GM12874 (cell line): Measurements from ENCODE around the gene HS6ST1.

ENCODE experiments used
- CTCF ChIP-seq: IDR thresholded peaks from 2 replicates; pipeline ENCODE4 v1.5.1; 2011; ENCODE audit warnings: low read depth, mild to moderate bottlenecking, control low read depth, low read length, moderate library complexity; ENCODE audit not compliant: insufficient read depth

HS6ST1 gene

GRCh38 chr2:128304715-128305554 lies 13.7 kb downstream of the HS6ST1 start:
- TF ChIP-seq CTCF, result no peak

DNA sequence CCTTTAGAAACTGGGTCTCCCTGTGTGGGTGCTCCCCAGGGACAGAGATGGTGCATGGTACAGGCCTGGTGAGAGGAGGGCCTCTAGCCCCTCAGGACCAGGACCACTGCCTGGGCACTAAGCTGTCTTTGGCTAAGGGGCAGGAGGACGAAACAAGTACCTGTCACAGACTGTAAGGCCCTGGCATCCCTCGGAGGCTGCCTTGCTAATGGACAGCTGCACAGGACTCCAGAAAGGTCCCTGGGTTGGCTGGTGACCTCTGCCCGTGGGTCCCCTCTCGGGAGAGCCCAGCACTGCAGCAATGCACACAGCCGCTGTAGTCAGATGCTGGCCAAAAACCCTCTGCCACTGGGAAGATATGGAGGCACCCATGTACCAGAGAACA lies 14.3 kb downstream of the HS6ST1 start:
- no peak for TF ChIP-seq CTCF

DNA sequence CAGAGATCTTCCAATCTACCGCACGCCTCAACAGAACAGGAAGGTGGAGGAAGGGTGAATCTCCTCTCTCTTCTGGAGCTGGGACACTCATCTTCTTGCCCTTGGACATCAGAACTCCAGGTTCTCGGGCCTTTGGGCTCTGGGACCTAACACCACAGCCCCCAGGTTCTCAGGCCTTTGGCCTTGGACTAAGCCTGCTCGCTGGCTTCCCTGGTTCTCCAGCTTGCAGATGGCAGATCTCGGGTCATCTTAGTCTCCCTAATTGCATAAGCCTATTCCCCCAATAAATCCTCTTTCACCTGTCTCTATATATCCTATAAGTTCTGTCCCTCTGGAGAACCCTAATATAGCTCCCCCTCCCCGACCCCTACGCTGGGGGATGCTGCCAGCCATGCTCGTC lies 14.8 kb downstream of the HS6ST1 start:
- TF ChIP-seq CTCF, result no peak

DNA sequence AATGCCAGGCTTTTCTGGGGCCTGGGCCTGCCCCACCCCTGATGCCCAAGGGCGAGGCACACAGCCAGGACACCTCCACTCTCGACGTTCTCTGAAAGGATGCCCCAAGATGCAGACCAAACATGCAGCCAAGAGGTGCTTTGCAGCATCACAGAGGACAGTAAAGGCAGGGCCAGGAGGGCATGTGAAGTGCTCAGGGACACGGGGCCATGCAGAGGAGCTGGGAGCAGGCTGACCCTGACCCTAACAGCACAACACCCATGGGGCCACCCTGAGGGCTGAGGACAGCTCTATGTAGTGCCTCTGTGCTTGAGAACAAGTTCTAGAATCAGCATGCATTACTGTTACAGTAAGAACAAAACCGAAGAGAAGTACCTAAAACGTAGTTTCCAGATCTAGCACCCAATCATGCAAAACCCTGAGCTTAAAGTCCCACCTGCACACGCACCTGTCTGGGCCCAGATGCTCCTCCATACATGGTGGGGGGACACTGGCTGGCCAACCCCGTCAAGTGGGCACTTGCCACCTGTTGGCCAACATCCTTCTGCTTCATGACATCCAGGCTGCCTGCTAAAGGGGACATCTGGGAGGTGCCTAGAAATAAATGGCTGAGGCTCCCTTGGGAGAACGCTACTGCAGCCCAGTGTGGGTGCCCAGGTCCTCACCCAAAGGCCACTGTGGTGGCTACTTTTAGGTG lies 15.4 kb downstream of the HS6ST1 start:
- no peak for TF ChIP-seq CTCF

DNA sequence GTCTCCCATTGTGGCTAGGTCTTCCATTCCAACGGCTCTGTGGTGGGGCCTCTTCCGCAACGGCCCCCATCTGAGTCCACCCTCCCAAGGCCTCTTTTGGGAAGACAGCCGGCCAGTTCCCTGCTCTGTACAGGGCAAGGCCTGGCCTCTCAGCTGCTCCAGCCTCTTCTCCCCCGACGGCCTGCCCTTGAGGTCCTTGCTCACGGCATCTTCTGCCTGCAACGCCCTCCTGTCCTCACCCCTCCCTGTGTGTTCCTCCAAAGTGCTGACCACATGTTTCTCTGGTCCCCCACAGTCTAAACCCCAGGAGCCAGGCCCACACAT lies 16.0 kb downstream of the HS6ST1 start:
- TF ChIP-seq CTCF, result no peak

DNA sequence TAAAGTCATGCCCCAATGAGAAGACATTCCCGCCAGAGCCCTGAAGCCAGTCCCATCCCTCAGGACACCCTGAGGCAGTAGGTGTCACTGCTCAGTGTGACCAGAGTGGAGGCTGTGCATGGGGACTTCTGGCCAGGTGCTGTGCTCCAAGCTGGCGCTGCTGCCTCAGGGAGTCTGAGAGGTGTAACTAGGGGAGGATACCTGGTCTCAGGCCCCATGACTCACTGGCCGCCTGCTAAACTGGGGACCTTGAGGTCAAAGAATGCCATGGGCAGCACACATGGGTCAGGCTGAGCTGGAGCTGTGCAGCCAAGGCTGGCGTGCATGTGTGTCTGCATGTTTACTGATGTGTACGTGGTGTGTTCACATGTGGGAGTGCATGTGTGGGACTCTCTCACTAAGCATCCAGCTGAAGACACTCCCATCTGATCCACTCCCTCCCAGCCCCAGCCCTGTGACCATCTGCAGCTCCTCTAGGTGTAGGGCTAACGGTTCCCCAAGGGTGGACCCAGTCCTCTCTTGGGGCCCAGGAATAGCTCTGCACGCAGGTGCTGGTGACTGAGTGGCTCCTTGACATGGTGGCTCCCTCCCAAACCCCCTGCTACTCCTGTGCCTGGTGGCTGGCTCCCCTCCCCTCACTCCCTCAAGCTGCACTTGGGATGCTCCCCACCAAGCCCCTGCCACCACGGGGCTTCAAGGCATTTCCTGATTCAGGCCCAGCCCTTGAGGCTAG lies 16.5 kb downstream of the HS6ST1 start:
- TF ChIP-seq CTCF, result no peak

GRCh38 chr2:128301501-128301966 lies 17.1 kb downstream of the HS6ST1 start:
- no peak for TF ChIP-seq CTCF
